Neural progenitor cell (in vitro differentiated cells): ENCODE results near the gene GALNS.

Source experiments
- EZH2 ChIP-seq: fragments of 200-600 bp; sonication (generic); IDR thresholded peaks from 2 replicates; pipeline ENCODE4 v1.6.1; 2017; ENCODE audit warnings: antibody characterized with exemption, mild to moderate bottlenecking, moderate library complexity
- EZH2phosphoT487 ChIP-seq: fragments of 200-600 bp; sonication (generic); IDR thresholded peaks from 2 replicates; pipeline ENCODE4 v1.6.1; 2017; ENCODE audit warnings: antibody characterized with exemption
- TF ChIP-seq, protein P1 (sequence below): fragments of 200-600 bp; sonication (generic); IDR thresholded peaks from 2 replicates; pipeline ENCODE4 v1.5.1; 2017; ENCODE audit warnings: antibody characterized with exemption, mild to moderate bottlenecking

DNA sequence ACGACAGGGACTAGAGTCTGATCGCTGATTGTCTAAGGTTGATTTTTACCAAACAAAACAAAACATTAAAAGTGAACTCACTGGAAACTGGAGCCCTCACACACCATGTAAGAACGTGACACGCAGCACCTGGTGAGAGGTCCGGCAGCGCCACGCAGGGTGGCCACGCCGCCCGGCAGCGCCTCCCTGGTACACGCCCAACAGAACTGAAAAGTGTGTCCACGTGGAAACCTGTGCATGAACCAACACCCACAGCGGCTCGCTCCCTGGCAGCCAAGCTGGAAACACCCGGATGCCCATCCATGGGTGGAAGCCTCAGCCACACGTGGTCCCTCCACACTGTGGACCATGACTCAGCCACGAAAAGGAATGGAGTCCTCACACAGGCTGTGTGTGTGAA, 9.1 kb downstream of the GALNS start:
- TF ChIP-seq, protein P1, sequence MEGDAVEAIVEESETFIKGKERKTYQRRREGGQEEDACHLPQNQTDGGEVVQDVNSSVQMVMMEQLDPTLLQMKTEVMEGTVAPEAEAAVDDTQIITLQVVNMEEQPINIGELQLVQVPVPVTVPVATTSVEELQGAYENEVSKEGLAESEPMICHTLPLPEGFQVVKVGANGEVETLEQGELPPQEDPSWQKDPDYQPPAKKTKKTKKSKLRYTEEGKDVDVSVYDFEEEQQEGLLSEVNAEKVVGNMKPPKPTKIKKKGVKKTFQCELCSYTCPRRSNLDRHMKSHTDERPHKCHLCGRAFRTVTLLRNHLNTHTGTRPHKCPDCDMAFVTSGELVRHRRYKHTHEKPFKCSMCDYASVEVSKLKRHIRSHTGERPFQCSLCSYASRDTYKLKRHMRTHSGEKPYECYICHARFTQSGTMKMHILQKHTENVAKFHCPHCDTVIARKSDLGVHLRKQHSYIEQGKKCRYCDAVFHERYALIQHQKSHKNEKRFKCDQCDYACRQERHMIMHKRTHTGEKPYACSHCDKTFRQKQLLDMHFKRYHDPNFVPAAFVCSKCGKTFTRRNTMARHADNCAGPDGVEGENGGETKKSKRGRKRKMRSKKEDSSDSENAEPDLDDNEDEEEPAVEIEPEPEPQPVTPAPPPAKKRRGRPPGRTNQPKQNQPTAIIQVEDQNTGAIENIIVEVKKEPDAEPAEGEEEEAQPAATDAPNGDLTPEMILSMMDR, result no peak
- TF ChIP-seq EZH2phosphoT487 (no peak), EZH2 (no peak)
